ENCODE measurements around the gene ANKS1B. TPM values are rescaled to one million over a fixed set of nuclear protein-coding genes. Genes with fewer than 3 reads are reported as not detected.
A peak's percentile ranks its signal among the peaks of the same experiment; 100 is the strongest.

The ANKS1B gene
- total RNA-seq, 1 donor from 2014 or later: 2.3 TPM

DNA sequence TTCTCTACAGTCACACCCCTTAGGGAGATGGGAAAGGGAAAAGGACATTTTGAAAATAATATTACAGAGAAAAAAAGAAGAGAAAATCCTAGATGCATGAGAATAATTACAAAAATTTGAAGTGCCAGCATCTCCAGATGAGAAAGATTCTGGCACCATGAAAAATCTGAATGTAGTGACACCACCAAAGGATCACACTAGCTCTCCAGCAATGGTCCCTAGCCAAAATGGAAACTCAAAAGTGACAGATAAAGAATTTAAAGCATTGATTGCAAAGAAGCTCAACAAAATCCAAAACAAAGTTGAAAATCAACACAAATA is 364.6 kb downstream of the ANKS1B start:
- no peak overlapping the region for H3K27ac Mint-ChIP-seq (ENCODE audit: unreplicated experiment)
- TF ChIP-seq, protein P1, sequence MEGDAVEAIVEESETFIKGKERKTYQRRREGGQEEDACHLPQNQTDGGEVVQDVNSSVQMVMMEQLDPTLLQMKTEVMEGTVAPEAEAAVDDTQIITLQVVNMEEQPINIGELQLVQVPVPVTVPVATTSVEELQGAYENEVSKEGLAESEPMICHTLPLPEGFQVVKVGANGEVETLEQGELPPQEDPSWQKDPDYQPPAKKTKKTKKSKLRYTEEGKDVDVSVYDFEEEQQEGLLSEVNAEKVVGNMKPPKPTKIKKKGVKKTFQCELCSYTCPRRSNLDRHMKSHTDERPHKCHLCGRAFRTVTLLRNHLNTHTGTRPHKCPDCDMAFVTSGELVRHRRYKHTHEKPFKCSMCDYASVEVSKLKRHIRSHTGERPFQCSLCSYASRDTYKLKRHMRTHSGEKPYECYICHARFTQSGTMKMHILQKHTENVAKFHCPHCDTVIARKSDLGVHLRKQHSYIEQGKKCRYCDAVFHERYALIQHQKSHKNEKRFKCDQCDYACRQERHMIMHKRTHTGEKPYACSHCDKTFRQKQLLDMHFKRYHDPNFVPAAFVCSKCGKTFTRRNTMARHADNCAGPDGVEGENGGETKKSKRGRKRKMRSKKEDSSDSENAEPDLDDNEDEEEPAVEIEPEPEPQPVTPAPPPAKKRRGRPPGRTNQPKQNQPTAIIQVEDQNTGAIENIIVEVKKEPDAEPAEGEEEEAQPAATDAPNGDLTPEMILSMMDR (IDR thresholded peaks at IDR 0.05): peak; percentile 16

DNA sequence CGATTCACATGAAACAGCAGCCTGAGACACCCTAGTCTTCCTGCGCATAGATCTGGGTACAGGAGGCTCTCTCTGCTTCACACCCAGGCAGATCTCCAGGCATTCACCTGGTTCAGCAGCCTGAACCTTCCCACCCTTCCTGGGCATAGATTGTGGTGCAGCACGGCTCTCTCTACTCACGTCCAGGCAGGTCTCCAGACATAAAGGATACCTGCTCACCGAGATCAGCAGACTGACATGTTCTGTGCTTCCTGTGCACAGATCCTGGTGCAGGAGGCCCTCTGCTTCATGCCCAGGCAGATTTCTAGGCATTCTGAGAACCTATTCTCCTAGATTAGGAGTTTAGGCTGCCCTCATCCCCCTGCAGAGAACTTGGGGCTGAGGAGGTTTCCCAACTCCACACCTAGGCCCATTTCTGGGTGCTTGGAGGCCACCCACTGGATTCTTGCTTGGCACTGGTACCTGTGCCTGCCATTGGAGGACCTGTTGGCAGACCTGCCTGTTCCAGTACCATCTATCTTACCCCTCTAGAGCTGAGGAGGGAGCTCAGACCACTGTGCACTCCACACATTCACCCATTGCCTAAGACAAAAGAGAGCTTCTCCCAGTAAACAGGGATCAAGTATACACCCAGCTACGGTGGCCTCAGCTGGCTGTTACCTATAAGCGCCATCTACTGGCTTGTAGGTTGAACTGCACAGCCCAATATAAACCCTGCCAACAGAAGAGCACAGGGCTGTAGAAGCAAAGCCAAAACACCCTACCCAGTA is 365.2 kb downstream of the ANKS1B start:
- Mint-ChIP-seq H3K4me1 (ENCODE audit: low read depth) (no peaks in the 10 kb centered on the region), H3K36me3 (ENCODE audit: low read depth) (peaks cover 2% of the 10 kb centered on the region), H3K9me3 (ENCODE audit: low read depth) (peaks cover 54% of the 10 kb centered on the region), H3K4me3 (ENCODE audit: unreplicated experiment) (no peak overlapping the region), H3K27ac (ENCODE audit: unreplicated experiment) (no peak overlapping the region), H3K27me3 (ENCODE audit: low read depth) (peaks cover 2% of the 10 kb centered on the region)
- DNase-seq (ENCODE audit: low spot score): no peak
- TF ChIP-seq, protein P1 (IDR thresholded peaks at IDR 0.05): peak; percentile 64

More for the DNA sequence above, 364.6 kb downstream of the ANKS1B start:
- Mint-ChIP-seq H3K27me3 (ENCODE audit: low read depth) (peaks cover 2% of the 10 kb centered on the region), H3K4me3 (ENCODE audit: unreplicated experiment) (no peak overlapping the region), H3K36me3 (ENCODE audit: low read depth) (peaks cover 2% of the 10 kb centered on the region), H3K4me1 (ENCODE audit: low read depth) (no peaks in the 10 kb centered on the region), H3K9me3 (ENCODE audit: low read depth) (peaks cover 54% of the 10 kb centered on the region)
- DNase-seq (ENCODE audit: low spot score): no peak

DNA sequence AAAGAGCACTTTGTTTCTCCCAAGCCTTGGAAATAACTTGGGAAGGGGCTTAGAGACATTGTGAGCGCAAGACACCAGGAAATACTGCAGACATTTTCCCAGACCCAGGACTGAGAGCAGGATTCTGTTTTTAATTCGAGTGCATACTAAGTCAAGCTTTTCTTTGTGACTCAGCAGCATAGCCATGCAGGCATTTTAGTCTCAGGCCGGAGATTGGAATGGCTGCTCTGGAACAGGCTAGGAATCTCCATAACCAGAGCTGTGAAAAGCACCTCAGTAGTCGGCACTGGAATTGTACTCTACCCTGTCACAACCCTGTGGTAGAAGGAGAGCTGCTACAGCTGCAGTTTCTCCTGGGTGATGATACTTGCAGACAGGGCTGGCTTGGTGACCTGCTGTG is 366.1 kb downstream of the ANKS1B start:
- no peaks in the 10 kb centered on the region for H3K27me3 Mint-ChIP-seq (ENCODE audit: low read depth)
- DNase-seq (ENCODE audit: low spot score): no peak
- no peak overlapping the region for H3K4me3 Mint-ChIP-seq (ENCODE audit: unreplicated experiment)
- peaks cover 2% of the 10 kb centered on the region for H3K36me3 Mint-ChIP-seq (ENCODE audit: low read depth)
- H3K9me3 Mint-ChIP-seq (ENCODE audit: low read depth): peaks cover 51% of the 10 kb centered on the region
- TF ChIP-seq, protein P1 (IDR thresholded peaks at IDR 0.05): no peak
- no peaks in the 10 kb centered on the region for H3K4me1 Mint-ChIP-seq (ENCODE audit: low read depth)
- no peak overlapping the region for H3K27ac Mint-ChIP-seq (ENCODE audit: unreplicated experiment)

DNA sequence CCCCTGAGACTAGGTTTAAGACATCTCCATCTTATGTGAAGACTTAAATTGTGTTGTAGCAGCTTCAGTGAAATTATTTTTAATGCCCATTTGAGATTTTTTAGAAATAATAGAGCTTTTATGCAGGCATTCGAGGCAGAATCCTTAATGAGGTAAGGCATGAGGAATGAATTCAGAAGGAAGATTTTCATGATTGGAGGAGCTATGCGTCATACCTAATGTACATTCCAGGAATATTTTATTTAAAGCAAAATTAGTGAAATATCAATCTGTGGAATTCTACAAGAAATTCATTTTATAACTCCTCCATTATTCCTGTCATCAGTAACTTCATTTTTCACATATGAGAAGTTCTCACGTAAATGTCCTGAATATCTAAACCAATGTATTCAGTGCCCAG is 373.1 kb downstream of the ANKS1B start:
- H3K36me3 Mint-ChIP-seq (ENCODE audit: low read depth): no peaks in the 10 kb centered on the region
- H3K4me3 Mint-ChIP-seq (ENCODE audit: unreplicated experiment): no peak overlapping the region
- peaks cover 6% of the 10 kb centered on the region for H3K4me1 Mint-ChIP-seq (ENCODE audit: low read depth)
- DNase-seq (ENCODE audit: low spot score): no peak
- peak overlapping the region; percentile 68 for H3K27ac Mint-ChIP-seq (ENCODE audit: unreplicated experiment)
- peaks cover 8% of the 10 kb centered on the region for H3K9me3 Mint-ChIP-seq (ENCODE audit: low read depth)
- TF ChIP-seq, protein P1 (IDR thresholded peaks at IDR 0.05): no peak
- H3K27me3 Mint-ChIP-seq (ENCODE audit: low read depth): no peaks in the 10 kb centered on the region

DNA sequence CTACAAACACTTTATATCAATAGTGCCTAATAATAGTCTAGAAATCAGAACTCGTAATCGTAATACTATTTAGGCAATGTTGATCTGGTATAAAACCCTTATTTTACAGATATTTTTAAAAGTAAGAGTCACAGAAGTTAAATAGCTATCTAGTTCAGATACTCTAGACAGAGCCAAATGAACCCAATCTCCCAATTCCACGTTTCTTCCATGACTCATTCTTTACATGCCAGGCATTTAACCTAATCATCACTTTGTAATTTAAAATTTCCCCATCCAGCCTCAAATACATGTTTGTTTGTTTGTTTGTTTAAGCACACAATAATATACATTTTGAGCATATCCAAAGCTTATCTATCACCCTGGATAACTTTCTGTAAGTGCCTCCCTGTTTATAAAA is 373.6 kb downstream of the ANKS1B start:
- H3K9me3 Mint-ChIP-seq (ENCODE audit: low read depth): peaks cover 4% of the 10 kb centered on the region
- H3K36me3 Mint-ChIP-seq (ENCODE audit: low read depth): no peaks in the 10 kb centered on the region
- no peak for DNase-seq (ENCODE audit: low spot score)
- TF ChIP-seq, protein P1 (IDR thresholded peaks at IDR 0.05): no peak
- no peaks in the 10 kb centered on the region for H3K27me3 Mint-ChIP-seq (ENCODE audit: low read depth)
- no peak overlapping the region for H3K4me3 Mint-ChIP-seq (ENCODE audit: unreplicated experiment)
- peaks cover 6% of the 10 kb centered on the region for H3K4me1 Mint-ChIP-seq (ENCODE audit: low read depth)
- peak overlapping the region; percentile 68 for H3K27ac Mint-ChIP-seq (ENCODE audit: unreplicated experiment)
